ENCODE measurements around the gene BAK1. TPM values are rescaled to one million over a fixed set of nuclear protein-coding genes. Genes with fewer than 3 reads are reported as not detected.

BAK1 gene
- total and polyA plus RNA-seq, 2 of the 4 experiments (the other 2 are of a cell fraction), result 12.0 to 19.0 TPM

DNA sequence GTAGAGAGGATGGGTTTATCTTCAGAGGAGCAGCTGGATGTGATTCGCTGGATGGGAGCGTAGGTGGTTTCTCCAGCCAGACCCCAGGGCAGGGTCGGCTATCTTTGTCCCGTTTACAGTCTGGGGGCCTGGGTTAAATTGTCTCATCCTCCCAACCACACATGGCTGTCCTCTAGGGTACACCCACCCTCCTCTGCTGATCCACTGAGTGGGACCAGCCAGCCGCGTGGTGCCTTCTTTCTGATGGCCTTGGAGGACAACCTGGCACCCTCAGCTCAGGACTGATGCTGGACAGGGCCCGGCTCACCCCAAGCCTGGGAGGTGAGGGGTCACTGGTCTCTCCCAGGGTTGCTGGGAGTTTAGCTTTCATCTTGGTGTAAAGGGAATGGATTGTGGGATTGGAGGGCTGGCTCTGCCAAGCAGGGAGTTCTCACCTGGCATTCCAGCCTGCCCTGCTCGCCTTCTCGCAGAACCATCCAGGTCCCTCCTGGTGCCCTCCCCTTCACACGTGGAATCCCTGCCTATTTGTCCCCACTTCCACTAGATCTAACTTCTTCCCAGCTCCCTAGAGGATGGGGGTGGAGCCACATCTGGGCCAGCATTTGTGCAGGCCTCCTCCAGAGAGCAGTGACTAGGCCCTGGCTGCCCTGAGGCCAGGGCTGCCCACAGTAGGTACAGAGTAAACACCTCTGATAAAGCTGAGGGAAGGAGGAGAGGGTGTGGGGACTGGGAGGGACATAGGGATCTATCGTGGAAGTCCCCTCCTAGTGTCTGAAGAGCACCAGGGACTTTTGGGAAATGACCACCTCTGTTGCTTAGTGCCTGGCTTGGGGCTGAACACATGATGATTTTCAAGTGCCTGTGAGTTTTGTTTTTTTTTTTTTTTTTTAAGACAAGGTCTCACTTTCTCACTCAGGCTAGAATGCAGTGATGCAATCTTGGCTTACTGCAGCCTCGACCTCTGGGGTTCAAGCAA, 42.7 kb upstream of the BAK1 start:
- Histone ChIP-seq H3K36me3 (ENCODE audit: control insufficient read depth, insufficient read depth, low read length) (no peaks in the 10 kb centered on the region), H3K79me1 (ENCODE audit: low read depth in 1 of 2, low read length in 2 of 2) (peaks cover 0 to 10% of the 10 kb centered on the region in 2 experiments; a peak in 1 of 4 replicates), H3K27ac (ENCODE audit: insufficient read depth, low read length) (no peak overlapping the region), H2BK20ac (ENCODE audit: low read depth, low read length) (no peak overlapping the region), H3K27me3 (ENCODE audit: control insufficient read depth, insufficient read depth, low read length) (no peaks in the 10 kb centered on the region; the same call in 1 of the 2 replicates), H2AK5ac (ENCODE audit: low read depth, low read length) (no peak overlapping the region), H2BK15ac (ENCODE audit: low read depth, low read length) (no peak overlapping the region), H3K4me1 (ENCODE audit: control insufficient read depth, insufficient read depth, low read length) (peaks cover 4% of the 10 kb centered on the region; the same call in 1 of the 2 replicates), H3K18ac (ENCODE audit: low read depth, low read length) (no peak overlapping the region), H4K8ac (ENCODE audit: low read depth in 2 of 2, low read length in 2 of 2) (no peak overlapping the region), H3K9me3 (ENCODE audit: control insufficient read depth, insufficient read depth, low read length) (no peaks in the 10 kb centered on the region), H2AK9ac (replicated peaks; ENCODE audit: low read depth, low read length, poor library complexity) (peak overlapping the region; percentile 84), H3K4ac (ENCODE audit: low read depth, low read length) (no peak overlapping the region), H2BK120ac (ENCODE audit: low read depth, low read length) (no peak overlapping the region), H2AFZ (replicated peaks; ENCODE audit: low read length, poor library complexity) (peak overlapping the region; percentile 80), H4K20me1 (ENCODE audit: insufficient read depth, low read length) (no peaks in the 10 kb centered on the region), H2BK5ac (ENCODE audit: low read depth, low read length, poor library complexity, severe bottlenecking) (no peak overlapping the region), H3K9ac (ENCODE audit: low read depth, low read length) (no peak overlapping the region), H3K4me2 (ENCODE audit: low read depth, low read length) (no peak overlapping the region), H3K56ac (ENCODE audit: extremely low read depth, insufficient read depth, low read length) (no peak overlapping the region), H3K9me1 (ENCODE audit: insufficient read depth, low read length) (peaks cover 2% of the 10 kb centered on the region; the same call in 1 of the 2 replicates), H3K14ac (replicated peaks; ENCODE audit: low read depth, low read length) (no peak overlapping the region), H3K4me3 (ENCODE audit: insufficient read depth, low read depth, low read length) (no peak overlapping the region), H4K5ac (ENCODE audit: low read depth, low read length) (no peak overlapping the region), H3K23ac (ENCODE audit: low read depth, low read length) (no peak overlapping the region), H4K91ac (ENCODE audit: insufficient read depth, low read depth, low read length) (no peak overlapping the region)
- TF ChIP-seq CEBPB (IDR thresholded peaks at IDR 0.05; ENCODE audit: low read depth, low read length), result peak; percentile 33; the same call in 1 of the 2 replicates
- TF ChIP-seq NFE2L2 (IDR thresholded peaks at IDR 0.05; ENCODE audit: low read depth, low read length), result no peak
- 100% methylated on average over 1 of the region's 12 CpGs; no CpG with 5 or more reads in 1 of the 2 experiments for WGBS, 2 experiments (ENCODE audit: extremely low coverage in 2 of 2, insufficient read length in 1 of 2)
- no TSS peak for BruUV-seq (replicated peaks)
- in situ Hi-C loops (cut with MboI; ENCODE audit: low sequenced_read_pairs) (no loop called here), dilution Hi-C loops (cut with HindIII; ENCODE audit: low sequenced_read_pairs, unreplicated experiment) (no loop called here), intact Hi-C loops (cut with micrococcal nuclease) (loop anchor here (1.0 kb wide), 1 partner anchor 35 kb away; no protein-coding TSS in a partner anchor)
- ChIA-PET CTCF (interaction anchor here (0.6 to 0.7 kb wide), 2 partner anchors 29 to 78 kb away, joined by 3 read pairs; no protein-coding TSS in a partner anchor), POLR2A (ENCODE audit: unreplicated experiment) (no interaction called here)
- ATAC-seq (ENCODE audit: low read depth), result no peak
- DNase-seq, result no peak
